ENCODE measurements around the gene DPP6. TPM values are rescaled to one million over a fixed set of nuclear protein-coding genes. Genes with fewer than 3 reads are reported as not detected.

Gene DPP6
- polyA plus RNA-seq, 2 of the 4 experiments (the other 2 are of a cell fraction) = not detected

DNA sequence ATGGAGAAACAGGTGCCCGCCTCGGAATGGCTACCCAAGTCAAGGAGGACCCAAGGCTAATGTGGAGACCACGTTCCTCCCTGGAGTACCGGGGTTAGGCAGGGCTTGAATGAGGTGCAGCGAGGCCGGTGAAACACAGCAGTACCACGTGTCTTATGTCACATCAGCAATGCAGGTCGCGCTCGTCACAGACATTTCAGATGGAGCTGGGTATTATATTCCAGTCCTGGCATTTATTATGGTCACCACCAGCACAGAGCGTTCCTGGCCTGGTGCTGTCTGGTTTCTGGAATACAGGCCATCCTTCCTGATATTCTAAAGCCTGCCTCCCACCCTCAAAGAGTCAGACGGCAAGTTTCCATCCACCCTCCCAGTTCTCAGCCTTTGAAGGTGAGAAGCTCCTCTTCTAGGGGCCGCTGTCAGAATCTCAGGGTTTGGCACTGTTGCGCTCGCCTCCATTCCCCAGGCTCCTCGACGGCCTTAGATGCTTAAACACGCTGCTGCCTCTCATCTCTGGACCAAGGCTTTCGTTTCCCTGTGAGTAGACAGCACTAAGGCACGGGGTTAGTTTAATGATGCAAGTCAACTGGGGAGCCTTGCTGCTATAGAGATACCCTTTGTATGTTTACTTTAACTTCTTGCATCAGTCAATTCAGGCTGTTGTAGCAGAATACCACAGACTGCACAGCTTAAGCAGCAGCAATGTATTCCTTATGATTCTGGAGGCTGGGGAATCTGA is 377.6 kb downstream of the DPP6 start (continued):
- TF ChIP-seq ELK1 (IDR thresholded peaks at IDR 0.05; ENCODE audit: low read depth, low read length) = no peak
- TF ChIP-seq MAFK (IDR thresholded peaks at IDR 0.05; ENCODE audit: partially characterized antibody) = no peak
- TF ChIP-seq ZNF302 (CRISPR knock-in tag; IDR thresholded peaks at IDR 0.05) = no peak
- TF ChIP-seq CHD2 (IDR thresholded peaks at IDR 0.05; ENCODE audit: low read length, partially characterized antibody) = no peak

GRCh38 chr7:154430640-154431039 is 378.4 kb downstream of the DPP6 start:
- FAIRE-seq (no peak), ATAC-seq (no peak), DNase-seq (ENCODE audit: low read depth in 1 of 2, low spot score in 1 of 2) (no peak)
- CTCF ChIA-PET = interaction anchor here (0.6 kb wide), 1 partner anchor 12 kb away, joined by 3 read pairs; no protein-coding TSS in a partner anchor
- WGBS (ENCODE audit: missing lambda C conversion rate) = 11% methylated on average over 9 of the region's 9 CpGs
- TF ChIP-seq HDAC2 (IDR thresholded peaks at IDR 0.05) (no peak), RARB (CRISPR knock-in tag; IDR thresholded peaks at IDR 0.05) (no peak), RCOR1 (IDR thresholded peaks at IDR 0.05; ENCODE audit: low read depth, low read length) (no peak), NPAS2 (CRISPR knock-in tag; IDR thresholded peaks at IDR 0.05; ENCODE audit: borderline replicate concordance) (no peak), HOXB5 (CRISPR knock-in tag; IDR thresholded peaks at IDR 0.05) (no peak), ZSCAN20 (CRISPR knock-in tag; IDR thresholded peaks at IDR 0.05) (no peak), CHD4 (IDR thresholded peaks at IDR 0.05; ENCODE audit: borderline replicate concordance) (no peak), KDM1A (IDR thresholded peaks at IDR 0.05; ENCODE audit: low read depth) (no peak)
- H3K4me3 ChIP-seq = no peak overlapping the region
- H3K9me3 ChIP-seq = no peaks in the 10 kb centered on the region
- H3K4me1 ChIP-seq = no peaks in the 10 kb centered on the region
- no peak overlapping the region for H3K27ac ChIP-seq
- POLR2A ChIA-PET = no interaction called here
- H3K4me2 ChIP-seq = no peak overlapping the region

- ATAC-seq (no peak; a peak in 1 of 6 replicates), FAIRE-seq (no peak), DNase-seq (ENCODE audit: low read depth in 1 of 2, low spot score in 1 of 2) (no peak)
- H3K4me2 ChIP-seq = no peak overlapping the region
- CTCF ChIA-PET = interaction anchor here (0.6 kb wide), 1 partner anchor 11 kb away, joined by 3 read pairs; no protein-coding TSS in a partner anchor
- H3K4me1 ChIP-seq = no peaks in the 10 kb centered on the region
- H3K4me3 ChIP-seq = no peak overlapping the region
- no peaks in the 10 kb centered on the region for H3K9me3 ChIP-seq
- POLR2A ChIA-PET = no interaction called here
- 20% methylated on average over 9 of the region's 9 CpGs for WGBS (ENCODE audit: missing lambda C conversion rate)
- no peak overlapping the region for H3K27ac ChIP-seq
- TF ChIP-seq, protein P1, sequence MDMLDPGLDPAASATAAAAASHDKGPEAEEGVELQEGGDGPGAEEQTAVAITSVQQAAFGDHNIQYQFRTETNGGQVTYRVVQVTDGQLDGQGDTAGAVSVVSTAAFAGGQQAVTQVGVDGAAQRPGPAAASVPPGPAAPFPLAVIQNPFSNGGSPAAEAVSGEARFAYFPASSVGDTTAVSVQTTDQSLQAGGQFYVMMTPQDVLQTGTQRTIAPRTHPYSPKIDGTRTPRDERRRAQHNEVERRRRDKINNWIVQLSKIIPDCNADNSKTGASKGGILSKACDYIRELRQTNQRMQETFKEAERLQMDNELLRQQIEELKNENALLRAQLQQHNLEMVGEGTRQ (IDR thresholded peaks at IDR 0.05) = no peak
- TF ChIP-seq JUN (IDR thresholded peaks at IDR 0.05) = no peak
- no peak for TF ChIP-seq PHF8 (IDR thresholded peaks at IDR 0.05; ENCODE audit: borderline replicate concordance, low read depth)
- no peak for TF ChIP-seq RARB (CRISPR knock-in tag; IDR thresholded peaks at IDR 0.05)
- TF ChIP-seq, protein P2, sequence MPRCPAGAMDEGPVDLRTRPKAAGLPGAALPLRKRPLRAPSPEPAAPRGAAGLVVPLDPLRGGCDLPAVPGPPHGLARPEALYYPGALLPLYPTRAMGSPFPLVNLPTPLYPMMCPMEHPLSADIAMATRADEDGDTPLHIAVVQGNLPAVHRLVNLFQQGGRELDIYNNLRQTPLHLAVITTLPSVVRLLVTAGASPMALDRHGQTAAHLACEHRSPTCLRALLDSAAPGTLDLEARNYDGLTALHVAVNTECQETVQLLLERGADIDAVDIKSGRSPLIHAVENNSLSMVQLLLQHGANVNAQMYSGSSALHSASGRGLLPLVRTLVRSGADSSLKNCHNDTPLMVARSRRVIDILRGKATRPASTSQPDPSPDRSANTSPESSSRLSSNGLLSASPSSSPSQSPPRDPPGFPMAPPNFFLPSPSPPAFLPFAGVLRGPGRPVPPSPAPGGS (IDR thresholded peaks at IDR 0.05) = no peak
- TF ChIP-seq MAZ (IDR thresholded peaks at IDR 0.05; ENCODE audit: borderline replicate concordance, low read depth, low read length) = no peak
- TF ChIP-seq EHF (CRISPR knock-in tag; IDR thresholded peaks at IDR 0.05) = no peak
- TF ChIP-seq HEYL (CRISPR knock-in tag; IDR thresholded peaks at IDR 0.05) = no peak
- TF ChIP-seq, protein P3, sequence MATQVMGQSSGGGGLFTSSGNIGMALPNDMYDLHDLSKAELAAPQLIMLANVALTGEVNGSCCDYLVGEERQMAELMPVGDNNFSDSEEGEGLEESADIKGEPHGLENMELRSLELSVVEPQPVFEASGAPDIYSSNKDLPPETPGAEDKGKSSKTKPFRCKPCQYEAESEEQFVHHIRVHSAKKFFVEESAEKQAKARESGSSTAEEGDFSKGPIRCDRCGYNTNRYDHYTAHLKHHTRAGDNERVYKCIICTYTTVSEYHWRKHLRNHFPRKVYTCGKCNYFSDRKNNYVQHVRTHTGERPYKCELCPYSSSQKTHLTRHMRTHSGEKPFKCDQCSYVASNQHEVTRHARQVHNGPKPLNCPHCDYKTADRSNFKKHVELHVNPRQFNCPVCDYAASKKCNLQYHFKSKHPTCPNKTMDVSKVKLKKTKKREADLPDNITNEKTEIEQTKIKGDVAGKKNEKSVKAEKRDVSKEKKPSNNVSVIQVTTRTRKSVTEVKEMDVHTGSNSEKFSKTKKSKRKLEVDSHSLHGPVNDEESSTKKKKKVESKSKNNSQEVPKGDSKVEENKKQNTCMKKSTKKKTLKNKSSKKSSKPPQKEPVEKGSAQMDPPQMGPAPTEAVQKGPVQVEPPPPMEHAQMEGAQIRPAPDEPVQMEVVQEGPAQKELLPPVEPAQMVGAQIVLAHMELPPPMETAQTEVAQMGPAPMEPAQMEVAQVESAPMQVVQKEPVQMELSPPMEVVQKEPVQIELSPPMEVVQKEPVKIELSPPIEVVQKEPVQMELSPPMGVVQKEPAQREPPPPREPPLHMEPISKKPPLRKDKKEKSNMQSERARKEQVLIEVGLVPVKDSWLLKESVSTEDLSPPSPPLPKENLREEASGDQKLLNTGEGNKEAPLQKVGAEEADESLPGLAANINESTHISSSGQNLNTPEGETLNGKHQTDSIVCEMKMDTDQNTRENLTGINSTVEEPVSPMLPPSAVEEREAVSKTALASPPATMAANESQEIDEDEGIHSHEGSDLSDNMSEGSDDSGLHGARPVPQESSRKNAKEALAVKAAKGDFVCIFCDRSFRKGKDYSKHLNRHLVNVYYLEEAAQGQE (IDR thresholded peaks at IDR 0.05) = no peak
- TF ChIP-seq RFX5 (IDR thresholded peaks at IDR 0.05) = no peak
- TF ChIP-seq GATA3 (IDR thresholded peaks at IDR 0.05; ENCODE audit: borderline replicate concordance) = no peak
- no peak for TF ChIP-seq CBX2 (IDR thresholded peaks at IDR 0.05; ENCODE audit: borderline replicate concordance, low read depth)
Observed at GRCh38 chr7:154431045-154431444, 378.8 kb downstream of the DPP6 start.
